ENCODE measurements around the gene CACUL1. TPM values are rescaled to one million over a fixed set of nuclear protein-coding genes. Genes with fewer than 3 reads are reported as not detected.

The CACUL1 gene
- total RNA-seq, 1 donor from 2014 or later: 42.4 TPM

DNA sequence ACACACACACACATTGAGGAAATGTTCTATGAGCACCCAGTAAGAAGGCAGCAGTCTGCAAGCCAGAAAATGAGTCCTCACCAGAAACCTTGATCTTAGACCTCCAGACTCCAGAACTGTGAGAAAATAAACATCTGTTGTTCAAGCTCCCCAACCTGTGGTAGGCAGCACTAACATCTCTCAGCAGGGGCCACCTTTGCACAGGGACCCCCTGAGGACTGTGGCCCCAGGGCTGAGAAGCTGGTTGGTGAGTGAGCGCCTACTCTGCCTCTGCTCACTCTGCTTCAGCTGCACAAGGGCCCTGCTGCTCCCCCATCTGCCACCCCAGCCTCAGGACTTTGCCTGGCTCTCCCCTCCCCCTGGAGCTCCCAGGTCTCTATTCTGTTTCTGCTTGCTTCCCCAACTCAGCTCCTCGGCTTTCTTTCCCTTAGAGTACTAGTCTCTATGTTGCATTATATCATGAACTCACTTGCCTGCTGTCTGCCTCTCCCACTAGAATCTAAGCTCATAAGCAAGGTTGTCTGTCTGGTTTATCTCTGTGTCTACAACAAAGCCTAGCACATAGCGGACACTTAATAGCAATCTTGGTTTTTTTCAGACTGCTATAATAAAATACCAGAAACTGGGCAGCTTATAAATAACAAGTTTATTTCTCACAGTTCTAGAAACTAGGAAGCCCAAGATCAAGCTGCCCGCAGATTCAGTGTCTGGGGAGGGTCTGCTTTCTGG, 118.9 kb downstream of the CACUL1 start:
- no peak for DNase-seq

DNA sequence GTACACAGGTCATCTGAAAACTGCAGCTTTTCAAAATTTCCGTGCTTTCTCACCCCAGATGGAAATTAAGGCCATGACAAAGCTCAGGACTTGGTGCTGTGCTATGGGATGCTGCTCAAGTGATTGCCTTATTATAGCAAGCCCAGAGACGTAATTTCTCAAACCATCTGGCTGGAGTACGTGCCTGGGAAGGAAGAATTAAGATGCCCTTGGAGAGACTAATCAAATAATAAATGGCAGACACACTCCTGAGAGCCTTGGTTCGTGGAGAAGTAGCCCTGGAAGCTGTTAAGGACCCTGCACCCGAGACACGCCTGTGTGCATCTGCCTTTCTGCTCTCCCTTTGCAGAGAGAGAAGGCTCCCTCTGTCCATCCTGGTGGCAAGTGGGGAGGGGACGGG, 121.0 kb downstream of the CACUL1 start:
- DNase-seq: no peak

DNA sequence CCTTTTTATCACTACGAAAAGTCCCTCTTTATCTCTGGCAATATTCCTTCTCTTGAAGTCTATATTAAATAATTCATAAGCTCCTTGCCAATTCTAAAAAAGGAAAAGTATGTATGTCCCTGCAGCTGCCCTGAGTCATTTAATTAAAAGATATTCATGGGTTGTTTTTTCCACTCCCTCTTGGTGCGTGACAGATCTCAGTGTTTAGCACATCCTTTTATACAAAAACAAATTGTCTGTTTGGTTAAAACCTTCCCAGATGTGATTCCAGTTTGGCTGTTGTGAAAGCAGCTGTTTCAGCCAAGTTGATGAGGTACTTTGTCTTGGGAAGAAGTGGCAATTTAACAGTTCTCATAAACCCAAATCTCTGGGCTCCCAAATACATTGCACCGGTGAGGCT, 125.6 kb downstream of the CACUL1 start:
- no peak for DNase-seq

DNA sequence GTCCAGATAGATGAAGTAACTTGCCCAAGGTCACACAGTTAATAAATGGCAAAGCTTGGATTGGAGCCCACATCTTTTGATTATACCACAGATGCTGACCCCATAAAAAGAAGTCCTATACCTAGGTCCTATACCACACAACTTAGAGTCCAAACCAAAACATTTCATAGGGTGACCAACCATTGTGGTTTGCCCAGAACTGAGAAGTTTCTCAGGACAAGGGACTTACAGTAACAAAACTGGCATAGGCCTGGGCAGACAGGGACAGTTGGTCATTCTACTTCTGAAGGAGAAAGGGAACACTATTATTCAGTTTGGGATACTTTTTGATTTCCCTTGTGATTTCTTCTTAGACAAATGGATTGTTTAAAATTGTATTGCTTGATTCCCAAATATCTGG, 126.4 kb downstream of the CACUL1 start:
- no peak for DNase-seq

DNA sequence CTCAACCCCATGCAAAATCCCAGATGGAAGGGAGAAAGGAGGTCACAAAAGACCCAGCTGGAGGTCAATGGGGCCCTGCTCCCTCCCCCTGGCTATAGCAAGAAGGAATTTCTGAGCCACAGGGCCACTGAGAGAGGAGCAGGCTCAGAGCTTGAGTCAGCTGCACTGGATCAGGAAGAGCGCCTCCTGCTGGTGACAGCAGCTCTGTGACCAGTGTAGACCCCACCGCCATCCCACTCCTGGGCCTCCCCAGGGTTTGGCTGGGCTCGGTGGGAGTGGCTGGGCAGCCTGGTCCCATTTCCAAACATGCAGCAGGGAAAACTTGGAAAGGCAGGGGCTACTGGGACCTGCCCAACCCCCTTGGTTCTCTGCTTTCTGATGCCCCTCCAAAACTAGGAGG, 127.8 kb downstream of the CACUL1 start:
- no peak for DNase-seq

Other genes with a start within 250 kb of the CACUL1 start
- 4.1 TPM for gene PRLHR, start 159.3 kb downstream of the CACUL1 start, total RNA-seq